ENCODE data around the gene TRIM66. TPM values are rescaled to one million over a fixed set of nuclear protein-coding genes. Genes with fewer than 3 reads are reported as not detected.
"Not testable (repeated sequence)": the region's sequence is repeated elsewhere in the genome, so short reads cannot be mapped to it uniquely, and the experiment has no call there.

Gene TRIM66
- total RNA-seq, 1 donor from 2014 or later, result 5.9 TPM

GRCh38 chr11:8674859-8675258 is 7.6 kb downstream of the TRIM66 start:
- peaks cover 18% of the 10 kb centered on the region for H3K4me1 Mint-ChIP-seq (ENCODE audit: low read depth)
- no peak for DNase-seq (ENCODE audit: low spot score)
- no peak overlapping the region for H3K27ac Mint-ChIP-seq (ENCODE audit: unreplicated experiment)
- no peaks in the 10 kb centered on the region for H3K36me3 Mint-ChIP-seq (ENCODE audit: low read depth)
- no peaks in the 10 kb centered on the region for H3K27me3 Mint-ChIP-seq (ENCODE audit: low read depth)
- no peak for TF ChIP-seq CTCF (IDR thresholded peaks at IDR 0.05)
- H3K4me3 Mint-ChIP-seq (ENCODE audit: unreplicated experiment), result no peak overlapping the region
- H3K9me3 Mint-ChIP-seq (ENCODE audit: low read depth), result no peaks in the 10 kb centered on the region

GRCh38 chr11:8672346-8672745 is 10.1 kb downstream of the TRIM66 start:
- no peak overlapping the region for H3K4me3 Mint-ChIP-seq (ENCODE audit: unreplicated experiment)
- H3K27ac Mint-ChIP-seq (ENCODE audit: unreplicated experiment), result peak overlapping the region; percentile 91
- TF ChIP-seq CTCF (IDR thresholded peaks at IDR 0.05), result no peak
- H3K36me3 Mint-ChIP-seq (ENCODE audit: low read depth), result no peaks in the 10 kb centered on the region
- no peak for DNase-seq (ENCODE audit: low spot score)
- H3K9me3 Mint-ChIP-seq (ENCODE audit: low read depth), result no peaks in the 10 kb centered on the region
- H3K27me3 Mint-ChIP-seq (ENCODE audit: low read depth), result no peaks in the 10 kb centered on the region
- peaks cover 18% of the 10 kb centered on the region for H3K4me1 Mint-ChIP-seq (ENCODE audit: low read depth)

- TF ChIP-seq CTCF (IDR thresholded peaks at IDR 0.05), result no peak
- no peaks in the 10 kb centered on the region for H3K36me3 Mint-ChIP-seq (ENCODE audit: low read depth)
- H3K27ac Mint-ChIP-seq (ENCODE audit: unreplicated experiment), result peak overlapping the region; percentile 91
- H3K4me3 Mint-ChIP-seq (ENCODE audit: unreplicated experiment), result peak overlapping the region; percentile 25
- no peaks in the 10 kb centered on the region for H3K27me3 Mint-ChIP-seq (ENCODE audit: low read depth)
- no peak for DNase-seq (ENCODE audit: low spot score)
- no peaks in the 10 kb centered on the region for H3K9me3 Mint-ChIP-seq (ENCODE audit: low read depth)
- H3K4me1 Mint-ChIP-seq (ENCODE audit: low read depth), result peaks cover 18% of the 10 kb centered on the region
These were observed 10.8 kb downstream of the TRIM66 start for GRCh38 chr11:8671651-8672062.

GRCh38 chr11:8671193-8671612 is 11.3 kb downstream of the TRIM66 start:
- H3K27ac Mint-ChIP-seq (ENCODE audit: unreplicated experiment), result peak overlapping the region; percentile 91
- DNase-seq (ENCODE audit: low spot score), result no peak
- no peaks in the 10 kb centered on the region for H3K9me3 Mint-ChIP-seq (ENCODE audit: low read depth)
- H3K36me3 Mint-ChIP-seq (ENCODE audit: low read depth), result no peaks in the 10 kb centered on the region
- H3K4me3 Mint-ChIP-seq (ENCODE audit: unreplicated experiment), result peak overlapping the region; percentile 25
- TF ChIP-seq CTCF (IDR thresholded peaks at IDR 0.05), result no peak
- H3K27me3 Mint-ChIP-seq (ENCODE audit: low read depth), result no peaks in the 10 kb centered on the region
- H3K4me1 Mint-ChIP-seq (ENCODE audit: low read depth), result peaks cover 18% of the 10 kb centered on the region

GRCh38 chr11:8670081-8670480 is 12.4 kb downstream of the TRIM66 start:
- not testable (repeated sequence) for H3K27ac Mint-ChIP-seq (ENCODE audit: unreplicated experiment); H3K4me3 Mint-ChIP-seq (ENCODE audit: unreplicated experiment); DNase-seq (ENCODE audit: low spot score); H3K36me3 Mint-ChIP-seq (ENCODE audit: low read depth); H3K27me3 Mint-ChIP-seq (ENCODE audit: low read depth); H3K9me3 Mint-ChIP-seq (ENCODE audit: low read depth)
- peaks cover 18% of the 10 kb centered on the region for H3K4me1 Mint-ChIP-seq (ENCODE audit: low read depth)

- no peak for TF ChIP-seq CTCF (IDR thresholded peaks at IDR 0.05)
- H3K4me1 Mint-ChIP-seq (ENCODE audit: low read depth), result no peaks in the 10 kb centered on the region
- H3K27me3 Mint-ChIP-seq (ENCODE audit: low read depth), result no peaks in the 10 kb centered on the region
- H3K36me3 Mint-ChIP-seq (ENCODE audit: low read depth), result peaks cover 6% of the 10 kb centered on the region
- H3K27ac Mint-ChIP-seq (ENCODE audit: unreplicated experiment), result no peak overlapping the region
- H3K4me3 Mint-ChIP-seq (ENCODE audit: unreplicated experiment), result no peak overlapping the region
- DNase-seq (ENCODE audit: low spot score), result no peak
- no peaks in the 10 kb centered on the region for H3K9me3 Mint-ChIP-seq (ENCODE audit: low read depth)
These were observed 17.2 kb downstream of the TRIM66 start for GRCh38 chr11:8665222-8665621.

All from chondrocyte (in vitro differentiated cells).